Hepatocyte (in vitro differentiated cells): ENCODE results near the gene YARS1.

Experiments
- CTCF ChIP-seq: fragments of 200-600 bp; sonication (generic); IDR thresholded peaks from 2 replicates; pipeline ENCODE4 v1.5.1; 2016; ENCODE audit warnings: antibody characterized with exemption, mild to moderate bottlenecking; ENCODE audit not compliant: poor library complexity
- EZH2 ChIP-seq: fragments of 200-600 bp; sonication (generic); IDR thresholded peaks from 2 replicates; pipeline ENCODE4 v1.6.1; 2016; ENCODE audit warnings: antibody characterized with exemption, mild to moderate bottlenecking, borderline replicate concordance

GRCh38 chr1:32811265-32811664 lies 5.9 kb downstream of the YARS1 start:
- no peak for TF ChIP-seq EZH2
- no peak for TF ChIP-seq CTCF
